Activated B cell treated with CpG ODN at 0.5 μM for 24 hours (primary cell): ENCODE results near the gene ELP2. TPM values are rescaled to one million over a fixed set of nuclear protein-coding genes. Genes with fewer than 3 reads are reported as not detected.
"Not testable (repeated sequence)": the region's sequence is repeated elsewhere in the genome, so short reads cannot be mapped to it uniquely, and the experiment has no call there.

Source experiments
- ATAC-seq: fragments of 200-7000 bp; cut with Tn5 transposase; one replicate; pipeline ENCODE4 v1.10.0; 2021; ENCODE audit warnings: low read depth, mild to moderate bottlenecking, moderate library complexity
- CTCF ChIA-PET: fragments of 350-600 bp; sonication (Branson Sonifier 250); formaldehyde crosslinking; loops from one replicate; lab custom pipeline; 2021; ENCODE audit warnings: antibody characterized with exemption; lab: Charles Lee
- POLR2A ChIA-PET: fragments of 350-600 bp; sonication (Branson Sonifier 250); formaldehyde crosslinking; loops from one replicate; lab custom pipeline; 2021; ENCODE audit warnings: antibody characterized with exemption; lab: Charles Lee
- DNase-seq: peaks from one replicate; pipeline ENCODE4 v3.0.0; 2022
- H3K27ac Mint-ChIP-seq: one replicate; pipeline ENCODE4 v1.8.0; 2020; ENCODE audit warnings: mixed read lengths
- H3K27me3 Mint-ChIP-seq: one replicate; pipeline ENCODE4 v1.8.0; 2021; ENCODE audit warnings: mixed read lengths
- H3K36me3 Mint-ChIP-seq: one replicate; pipeline ENCODE4 v1.8.0; 2021; ENCODE audit warnings: low read depth, mixed read lengths
- H3K4me1 Mint-ChIP-seq: one replicate; pipeline ENCODE4 v1.8.0; 2021; ENCODE audit warnings: mixed read lengths
- H3K4me3 Mint-ChIP-seq: one replicate; pipeline ENCODE4 v1.8.0; 2020; ENCODE audit warnings: mild to moderate bottlenecking, mixed read lengths
- H3K9me3 Mint-ChIP-seq: one replicate; pipeline ENCODE4 v1.8.0; 2020; ENCODE audit warnings: mixed read lengths
- CTCF ChIP-seq: fragments of 200-600 bp; IDR thresholded peaks from one replicate; pipeline ENCODE4 v1.8.0; 2022; ENCODE audit warnings: antibody characterized with exemption, mild to moderate bottlenecking
- intact Hi-C: fragments of 100-400 bp; cut with micrococcal nuclease; formaldehyde crosslinking; loops from one replicate; pipeline ENCODE4 v1.15.1; 2024
- total RNA-seq: library from RNA; stranded (reverse); gene quantifications from 2 replicates; pipeline ENCODE4 v1.2.3, GENCODE V29; 2022

The ELP2 gene
- total RNA-seq, 1 donor from 2014 or later = 124 TPM

- H3K4me1 Mint-ChIP-seq = peaks cover 28% of the 10 kb centered on the region
Observed at GRCh38 chr18:36086186-36086585, 43.5 kb upstream of the ELP2 start.

GRCh38 chr18:36088256-36088655 lies 41.4 kb upstream of the ELP2 start:
- ChIA-PET POLR2A (no interaction called here), CTCF (no interaction called here)
- no peak for TF ChIP-seq CTCF
- H3K27me3 Mint-ChIP-seq = no peaks in the 10 kb centered on the region
- ATAC-seq (no peak), DNase-seq (no peak)
- no peaks in the 10 kb centered on the region for H3K9me3 Mint-ChIP-seq
- intact Hi-C loops = no loop called here
- H3K27ac Mint-ChIP-seq = no peak overlapping the region
- no peak overlapping the region for H3K4me3 Mint-ChIP-seq
- H3K36me3 Mint-ChIP-seq = no peaks in the 10 kb centered on the region
- peaks cover 17% of the 10 kb centered on the region for H3K4me1 Mint-ChIP-seq

More at GRCh38 chr18:36086186-36086585, 43.5 kb upstream of the ELP2 start:
- TF ChIP-seq CTCF = no peak
- DNase-seq (no peak), ATAC-seq (no peak)
- ChIA-PET POLR2A (interaction anchor here (0.6 kb wide), 1 partner anchor 16 kb away, joined by 3 read pairs; no protein-coding TSS in a partner anchor), CTCF (interaction anchor here (1.1 to 1.4 kb wide), 2 partner anchors 9 to 68 kb away, joined by 4 to 5 read pairs; no protein-coding TSS in a partner anchor)
- Mint-ChIP-seq H3K9me3 (peaks cover 3% of the 10 kb centered on the region), H3K36me3 (peaks cover under 1% of the 10 kb centered on the region), H3K27me3 (no peaks in the 10 kb centered on the region), H3K27ac (no peak overlapping the region), H3K4me3 (no peak overlapping the region)
- intact Hi-C loops = no loop called here

GRCh38 chr18:36089001-36089400 lies 40.7 kb upstream of the ELP2 start:
- ChIA-PET CTCF (no interaction called here), POLR2A (no interaction called here)
- no peaks in the 10 kb centered on the region for H3K36me3 Mint-ChIP-seq
- no peak for DNase-seq
- no peak for ATAC-seq
- intact Hi-C loops = no loop called here
- TF ChIP-seq CTCF = no peak
- H3K27ac Mint-ChIP-seq = no peak overlapping the region
- H3K4me1 Mint-ChIP-seq = peaks cover 10% of the 10 kb centered on the region
- H3K4me3 Mint-ChIP-seq = no peak overlapping the region
- H3K27me3 Mint-ChIP-seq = no peaks in the 10 kb centered on the region
- H3K9me3 Mint-ChIP-seq = no peaks in the 10 kb centered on the region

GRCh38 chr18:36092116-36092515 lies 37.6 kb upstream of the ELP2 start:
- H3K4me1 Mint-ChIP-seq, H3K4me3 Mint-ChIP-seq, H3K9me3 Mint-ChIP-seq, ATAC-seq, H3K27me3 Mint-ChIP-seq, H3K27ac Mint-ChIP-seq, CTCF ChIA-PET, DNase-seq, H3K36me3 Mint-ChIP-seq, POLR2A ChIA-PET, intact Hi-C loops: not testable (repeated sequence)

- intact Hi-C loops = no loop called here
- ATAC-seq (no peak), DNase-seq (no peak)
- H3K9me3 Mint-ChIP-seq = no peaks in the 10 kb centered on the region
- ChIA-PET CTCF (interaction anchor here (1.5 to 8.8 kb wide), 4 partner anchors 8 to 189 kb away, joined by 3 to 142 read pairs (median 12); no protein-coding TSS in a partner anchor), POLR2A (no interaction called here)
- no peak overlapping the region for H3K27ac Mint-ChIP-seq
- H3K4me3 Mint-ChIP-seq = no peak overlapping the region
- H3K27me3 Mint-ChIP-seq = peaks cover 5% of the 10 kb centered on the region
- H3K4me1 Mint-ChIP-seq = no peaks in the 10 kb centered on the region
- TF ChIP-seq CTCF = no peak
- no peaks in the 10 kb centered on the region for H3K36me3 Mint-ChIP-seq
Observed at GRCh38 chr18:36094431-36094830, 35.3 kb upstream of the ELP2 start.
